NCI-H2029 (cell line): Measurements from ENCODE around the gene CXCL16.
"Not testable (repeated sequence)": the region's sequence is repeated elsewhere in the genome, so short reads cannot be mapped to it uniquely, and the experiment has no call there.

Source experiments
- DNase-seq: peaks from one replicate; lab custom pipeline; 2025; lab: John Stamatoyannopoulos, UW

CXCL16 gene

GRCh38 chr17:4721203-4722135 lies 18.3 kb downstream of the CXCL16 start:
- no peak for DNase-seq

GRCh38 chr17:4720787-4721186 lies 18.9 kb downstream of the CXCL16 start:
- DNase-seq, result no peak

DNA sequence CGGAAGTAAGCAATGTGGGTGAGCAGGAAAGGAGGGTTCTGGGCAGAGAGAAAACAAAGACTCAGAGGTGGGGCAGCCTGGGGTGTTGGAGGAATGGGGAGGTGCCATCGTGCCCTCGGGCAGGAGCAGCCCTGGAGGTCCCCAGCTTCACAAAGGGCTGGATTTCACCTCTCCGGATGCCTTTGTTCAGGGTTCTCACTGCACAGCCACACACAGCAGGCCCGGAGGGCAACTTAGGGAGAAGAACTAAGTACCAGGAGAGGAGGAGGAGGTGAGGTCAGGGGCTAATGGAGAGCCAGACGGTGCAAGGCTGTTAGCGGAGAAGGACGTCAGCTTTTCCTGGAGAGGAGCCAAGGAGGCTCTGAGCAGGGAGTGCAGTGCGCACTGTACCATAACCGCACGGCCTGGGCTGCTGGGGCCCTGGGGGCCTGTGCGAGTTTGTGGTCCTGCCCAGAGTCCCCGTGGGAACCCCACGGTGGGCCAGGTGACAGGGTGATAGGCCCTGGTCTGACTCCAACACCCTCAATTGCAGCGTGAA lies 20.0 kb downstream of the CXCL16 start:
- DNase-seq, result no peak

DNA sequence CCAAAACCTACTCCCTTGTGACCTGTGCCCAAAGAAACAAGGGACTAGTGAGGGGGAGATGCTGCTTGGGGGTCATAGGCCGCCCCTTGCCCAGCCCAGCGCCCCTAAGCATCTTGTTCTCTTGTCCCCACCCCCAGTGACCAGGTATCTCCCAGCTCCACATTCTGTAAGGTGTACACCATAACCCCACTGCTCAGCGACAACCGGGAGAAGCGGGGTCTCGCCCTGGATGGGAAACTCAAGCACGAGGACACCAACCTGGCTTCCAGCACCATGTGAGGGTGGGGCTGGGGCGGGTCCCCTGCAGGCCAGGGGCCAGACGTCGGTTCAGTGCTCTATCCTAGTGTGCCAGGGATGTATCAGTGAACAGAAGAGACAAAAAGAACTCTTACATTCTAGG lies 20.6 kb downstream of the CXCL16 start:
- no peak for DNase-seq

DNA sequence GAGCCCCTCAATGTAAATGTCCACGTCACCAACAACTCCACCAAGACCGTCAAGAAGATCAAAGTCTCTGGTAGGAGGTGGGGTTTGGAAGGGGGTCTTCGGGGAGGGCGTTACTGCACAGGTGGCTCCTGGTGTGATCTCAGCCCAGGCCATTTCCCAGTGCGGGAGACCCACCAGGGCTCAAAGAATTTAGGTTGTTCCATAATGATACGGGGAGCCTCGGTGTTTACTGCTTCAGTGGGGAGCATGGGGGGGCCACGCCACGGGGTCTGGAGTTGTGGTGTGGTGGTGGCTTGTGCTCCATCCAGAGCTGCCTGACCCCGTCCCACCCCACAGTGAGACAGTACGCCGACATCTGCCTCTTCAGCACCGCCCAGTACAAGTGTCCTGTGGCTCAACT lies 21.5 kb downstream of the CXCL16 start:
- no peak for DNase-seq

GRCh38 chr17:4717791-4718190 lies 21.9 kb downstream of the CXCL16 start:
- no peak for DNase-seq

GRCh38 chr17:4716081-4716480 lies 23.6 kb downstream of the CXCL16 start:
- no peak for DNase-seq

GRCh38 chr17:4715063-4715744 lies 24.5 kb downstream of the CXCL16 start:
- no peak for DNase-seq

- not testable (repeated sequence) for DNase-seq
These were observed 25.2 kb downstream of the CXCL16 start for GRCh38 chr17:4714340-4715062.

- DNase-seq, result no peak
These were observed 27.2 kb downstream of the CXCL16 start for GRCh38 chr17:4712526-4712925.

GRCh38 chr17:4711661-4712181 lies 28.0 kb downstream of the CXCL16 start:
- no peak for DNase-seq

DNA sequence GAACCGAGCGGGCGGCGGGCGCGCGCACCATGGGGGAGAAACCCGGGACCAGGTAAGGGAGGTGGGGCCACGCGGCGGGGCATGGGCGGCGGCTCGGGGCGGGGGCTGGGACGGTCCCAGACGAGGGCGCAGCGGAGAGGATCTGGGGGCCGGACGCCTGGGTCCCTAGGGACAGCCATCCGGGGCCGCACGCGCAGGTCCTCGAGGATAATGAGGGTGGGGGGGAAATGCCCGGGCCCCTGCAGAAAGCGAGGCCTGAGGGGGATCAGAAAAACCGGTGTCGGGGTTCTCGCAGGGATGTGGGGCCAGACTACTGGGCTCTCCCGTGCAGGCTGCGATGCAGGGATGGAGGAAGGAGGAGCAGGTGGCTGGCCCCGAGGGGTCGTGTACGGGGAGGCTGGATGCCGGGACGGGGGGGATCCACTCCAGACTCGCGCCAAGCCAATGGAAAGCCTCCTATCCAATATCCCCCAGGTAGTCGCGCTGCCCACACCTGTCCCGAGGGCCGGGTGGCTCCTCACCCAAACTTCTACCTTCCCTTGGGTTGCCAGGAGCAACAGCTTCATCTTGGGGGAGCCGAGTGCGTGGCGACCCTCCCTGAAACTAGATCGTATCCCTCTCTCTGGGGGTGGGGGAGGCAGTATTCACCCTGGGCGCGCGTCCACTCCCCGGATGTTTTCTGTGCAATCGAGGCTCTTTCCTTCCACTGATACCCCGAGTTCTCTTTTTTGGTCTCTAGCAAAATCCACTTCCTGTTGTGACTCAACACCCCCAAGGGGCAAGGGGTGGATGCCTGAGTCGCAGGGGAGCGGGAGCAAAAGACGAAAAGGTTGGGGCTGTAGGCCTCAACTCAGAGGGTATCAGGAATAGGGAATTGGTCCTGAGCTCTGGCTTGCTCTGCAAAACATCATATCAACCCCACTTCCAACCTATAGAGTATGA lies 28.8 kb downstream of the CXCL16 start:
- DNase-seq, result no peak

DNA sequence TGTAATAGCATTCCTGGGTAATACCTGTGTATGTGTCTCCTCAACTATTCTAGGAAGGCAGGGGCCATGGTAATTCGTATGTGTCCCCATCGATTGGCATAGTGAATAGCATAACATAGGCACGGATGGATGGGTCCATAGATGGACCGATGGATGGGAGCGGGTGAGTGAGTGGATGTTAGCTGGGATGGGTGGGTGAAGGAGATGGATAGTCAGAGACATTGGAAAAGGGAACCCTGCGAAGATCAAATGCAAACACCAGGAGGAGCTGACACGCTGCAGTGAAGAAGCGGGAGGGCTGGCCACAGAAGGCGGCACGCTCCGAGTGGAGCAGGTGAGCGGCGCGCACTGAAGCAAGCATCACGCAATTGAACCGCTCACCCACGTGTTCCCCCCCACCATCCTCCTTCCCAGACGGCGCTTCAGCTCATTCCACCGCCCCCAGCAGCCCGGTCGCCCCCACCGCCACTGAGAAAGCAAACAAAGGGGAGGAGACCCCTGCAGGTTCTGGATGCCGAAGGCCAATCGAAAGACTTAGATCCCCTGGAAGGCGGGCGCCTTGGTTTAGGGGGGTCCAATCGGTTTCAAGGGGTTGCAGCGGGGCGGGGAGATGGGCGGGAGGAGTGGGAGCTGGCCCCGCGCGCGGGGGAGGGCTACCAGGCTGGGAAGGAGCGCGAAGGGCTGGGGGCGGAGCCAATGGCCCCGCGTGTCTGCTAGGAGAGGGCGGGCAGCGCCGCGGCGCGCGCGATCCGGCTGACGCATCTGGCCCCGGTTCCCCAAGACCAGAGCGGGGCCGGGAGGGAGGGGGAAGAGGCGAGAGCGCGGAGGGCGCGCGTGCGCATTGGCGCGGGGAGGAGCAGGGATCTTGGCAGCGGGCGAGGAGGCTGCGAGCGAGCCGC lies 29.7 kb downstream of the CXCL16 start, which contains the start of gene ARRB2:
Gene ARRB2, plus strand, starts transcription at position 839 of the 899 bp plus-strand sequence. CDS start 90 bp downstream, outside the sequence.
- peak; percentile 83 for DNase-seq

DNA sequence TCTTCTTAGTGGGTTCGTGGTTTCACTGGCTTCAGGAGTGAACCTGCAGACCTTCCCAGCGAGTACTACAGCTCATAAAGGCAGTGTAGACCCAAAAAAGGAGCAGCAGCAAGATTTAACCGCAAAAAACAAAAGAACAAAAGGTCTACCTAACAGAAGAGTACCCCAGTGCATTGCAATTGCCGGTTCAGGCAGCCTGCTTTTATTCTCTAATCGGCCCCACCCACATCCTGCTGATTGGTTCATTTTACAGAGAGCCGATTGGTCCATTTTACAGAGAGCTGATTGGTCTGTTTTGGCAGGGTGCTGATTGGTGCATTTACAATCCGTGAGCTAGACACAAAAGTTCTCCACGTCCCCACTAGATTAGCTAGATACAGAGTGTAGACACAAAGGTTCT lies 31.3 kb downstream of the CXCL16 start:
- DNase-seq, result no peak

GRCh38 chr17:4706121-4706520 lies 33.6 kb downstream of the CXCL16 start:
- DNase-seq, result no peak

DNA sequence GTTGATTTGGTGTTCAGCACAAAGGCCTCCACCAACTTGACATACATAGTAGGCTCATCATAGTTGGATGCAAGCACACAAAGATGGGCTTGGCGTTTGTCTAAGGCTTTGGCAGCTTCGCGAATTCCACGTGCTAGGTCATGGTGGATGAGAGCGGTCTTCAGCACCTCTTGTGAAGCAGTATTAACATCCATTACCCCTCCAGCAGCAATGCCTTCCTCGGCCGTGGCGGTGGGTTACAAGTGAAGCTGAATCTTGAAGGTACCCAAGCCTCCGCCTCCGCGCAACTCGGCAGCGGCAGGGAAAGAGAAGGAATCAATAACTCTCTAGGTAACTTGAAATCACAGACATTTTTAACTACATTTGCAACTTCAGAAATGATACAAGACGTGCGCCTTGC lies 34.7 kb downstream of the CXCL16 start:
- DNase-seq, result no peak

DNA sequence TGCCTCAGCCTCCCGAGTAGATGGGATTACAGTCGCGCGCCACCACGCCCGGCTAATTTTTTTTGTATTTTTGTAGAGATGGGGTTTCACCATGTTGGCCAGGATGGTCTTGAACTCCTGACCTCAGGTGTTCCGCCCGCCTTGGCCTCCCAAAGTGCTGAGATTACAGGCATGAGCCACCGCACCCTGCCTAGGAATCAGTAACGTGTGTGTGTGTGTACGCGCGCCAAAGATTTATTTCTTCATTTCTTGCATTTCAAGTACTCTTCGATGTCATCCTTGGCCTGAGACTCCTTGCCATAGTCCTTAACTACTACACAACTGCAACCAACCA lies 35.2 kb downstream of the CXCL16 start:
- DNase-seq, result not testable (repeated sequence)

DNA sequence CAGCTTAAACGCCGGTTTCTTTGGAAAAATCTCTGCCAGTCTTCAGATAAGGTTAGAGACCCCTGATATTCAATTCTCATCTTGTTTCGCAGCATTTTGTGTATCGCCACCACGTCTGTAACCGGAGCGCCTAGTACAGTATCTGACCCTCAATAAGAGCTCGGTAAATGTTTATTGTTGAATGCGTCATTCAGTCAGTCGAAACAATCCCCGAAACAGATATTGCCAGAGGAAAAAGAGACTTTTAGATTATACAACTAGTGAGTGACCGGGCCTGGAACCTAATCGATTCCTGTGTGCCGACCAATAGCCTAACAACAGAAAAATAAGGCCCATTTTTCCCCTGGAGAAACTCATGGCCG lies 36.4 kb downstream of the CXCL16 start:
- DNase-seq, result no peak

GRCh38 chr17:4701116-4701515 lies 38.6 kb downstream of the CXCL16 start:
- DNase-seq, result no peak
